MCF 10A (cell line): ENCODE measurements around the gene SRRD. TPM values are rescaled to one million over a fixed set of nuclear protein-coding genes. Genes with fewer than 3 reads are reported as not detected.

Experiments used
- BruUV-seq: library from RNA; stranded (reverse); fragments of 400-500 nt; replicated peaks from 2 replicates; lab custom pipeline; 2021; lab: Mats Ljungman, UMichigan
- CTCF ChIA-PET: fragments of 300-600 bp; sonication (Branson Sonifier 250); formaldehyde crosslinking; extraction: SDS; loops from one replicate; lab custom pipeline; 2021; ENCODE audit warnings: antibody characterized with exemption, inconsistent platforms; lab: Yijun Ruan, JAX
- POLR2A ChIA-PET: fragments of 300-600, 350-650 bp; sonication (Branson Sonifier 250); formaldehyde crosslinking; extraction: SDS; loops from one replicate; lab custom pipeline; 2020; ENCODE audit warnings: antibody characterized with exemption, inconsistent platforms; lab: Yijun Ruan, JAX
- DNase-seq: peaks from one replicate; pipeline ENCODE4 v3.0.0-alpha.2; 2018; ENCODE audit not compliant: unreplicated experiment
- H3K27ac Mint-ChIP-seq: one replicate; pipeline ENCODE4 v1.8.0; 2022; ENCODE audit warnings: mild to moderate bottlenecking, low read depth, mixed read lengths; ENCODE audit not compliant: unreplicated experiment
- H3K27me3 Mint-ChIP-seq: one replicate; pipeline ENCODE4 v1.8.0; 2022; ENCODE audit warnings: mixed read lengths; ENCODE audit not compliant: insufficient read depth, unreplicated experiment
- H3K36me3 Mint-ChIP-seq: one replicate; pipeline ENCODE4 v1.8.0; 2022; ENCODE audit warnings: mild to moderate bottlenecking, moderate library complexity, mixed read lengths; ENCODE audit not compliant: insufficient read depth, unreplicated experiment
- H3K4me1 Mint-ChIP-seq: one replicate; pipeline ENCODE4 v1.8.0; 2022; ENCODE audit warnings: mixed read lengths; ENCODE audit not compliant: insufficient read depth, unreplicated experiment
- H3K4me3 Mint-ChIP-seq: one replicate; pipeline ENCODE4 v1.8.0; 2022; ENCODE audit warnings: mild to moderate bottlenecking, moderate library complexity, mixed read lengths; ENCODE audit not compliant: unreplicated experiment
- H3K9me3 Mint-ChIP-seq: one replicate; pipeline ENCODE4 v1.8.0; 2022; ENCODE audit warnings: mixed read lengths; ENCODE audit not compliant: unreplicated experiment
- intact Hi-C: fragments of 100-400 bp; cut with micrococcal nuclease; formaldehyde crosslinking; loops from 2 replicates; pipeline ENCODE4 v1.14.1; 2022
- total RNA-seq: library from RNA; stranded (reverse); gene quantifications from 2 replicates; pipeline ENCODE4 v1.2.3, GENCODE V29; 2022
- TF ChIP-seq, protein P1 (sequence below): fragments of 200-600 bp; IDR thresholded peaks from one replicate; pipeline ENCODE4 v1.8.0; 2022; ENCODE audit warnings: antibody characterized with exemption, mild to moderate bottlenecking; ENCODE audit not compliant: unreplicated experiment

The SRRD gene
- total RNA-seq, 1 experiment from 2014 or later, result 27.9 TPM

DNA sequence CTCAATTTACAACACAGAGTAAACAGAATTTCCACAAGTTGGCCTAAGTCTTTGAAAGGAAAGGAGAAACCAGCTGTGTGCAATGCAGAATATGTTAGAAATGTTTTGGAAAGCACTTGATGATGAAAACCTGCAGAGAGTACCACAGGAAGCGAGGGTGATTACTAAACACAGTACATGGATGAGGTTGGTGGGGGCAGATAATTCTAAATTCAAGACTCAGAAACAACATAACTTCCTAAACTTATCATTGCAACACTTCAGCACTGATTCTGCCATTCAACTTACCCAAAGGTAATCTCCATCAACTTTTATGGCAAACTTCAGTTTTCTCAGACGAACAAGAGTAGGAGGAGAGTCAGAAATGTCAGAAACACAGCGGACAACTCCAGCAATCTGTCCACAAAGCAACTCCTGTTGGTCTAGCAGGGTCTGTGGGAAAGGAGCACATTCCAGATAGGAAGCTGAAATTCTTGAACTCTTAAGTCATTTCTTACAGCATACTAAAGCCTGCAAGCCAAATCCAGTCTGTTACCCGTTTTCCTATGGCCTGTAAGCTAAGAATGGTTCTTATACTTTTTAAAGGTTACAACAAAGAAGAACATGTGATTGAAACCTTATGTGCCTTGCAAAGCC, 6.9 kb upstream of the SRRD start:
- H3K27ac Mint-ChIP-seq, result no peak overlapping the region
- ChIA-PET CTCF (interaction anchor here (1.0 to 3.1 kb wide), 2 partner anchors 16 kb away, joined by 6 to 15 read pairs; no protein-coding TSS in a partner anchor), POLR2A (no interaction called here)
- intact Hi-C loops, result no loop called here
- peaks cover 54% of the 10 kb centered on the region for H3K4me1 Mint-ChIP-seq
- TF ChIP-seq, protein P1, sequence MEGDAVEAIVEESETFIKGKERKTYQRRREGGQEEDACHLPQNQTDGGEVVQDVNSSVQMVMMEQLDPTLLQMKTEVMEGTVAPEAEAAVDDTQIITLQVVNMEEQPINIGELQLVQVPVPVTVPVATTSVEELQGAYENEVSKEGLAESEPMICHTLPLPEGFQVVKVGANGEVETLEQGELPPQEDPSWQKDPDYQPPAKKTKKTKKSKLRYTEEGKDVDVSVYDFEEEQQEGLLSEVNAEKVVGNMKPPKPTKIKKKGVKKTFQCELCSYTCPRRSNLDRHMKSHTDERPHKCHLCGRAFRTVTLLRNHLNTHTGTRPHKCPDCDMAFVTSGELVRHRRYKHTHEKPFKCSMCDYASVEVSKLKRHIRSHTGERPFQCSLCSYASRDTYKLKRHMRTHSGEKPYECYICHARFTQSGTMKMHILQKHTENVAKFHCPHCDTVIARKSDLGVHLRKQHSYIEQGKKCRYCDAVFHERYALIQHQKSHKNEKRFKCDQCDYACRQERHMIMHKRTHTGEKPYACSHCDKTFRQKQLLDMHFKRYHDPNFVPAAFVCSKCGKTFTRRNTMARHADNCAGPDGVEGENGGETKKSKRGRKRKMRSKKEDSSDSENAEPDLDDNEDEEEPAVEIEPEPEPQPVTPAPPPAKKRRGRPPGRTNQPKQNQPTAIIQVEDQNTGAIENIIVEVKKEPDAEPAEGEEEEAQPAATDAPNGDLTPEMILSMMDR, result no peak
- DNase-seq, result no peak
- H3K27me3 Mint-ChIP-seq, result no peaks in the 10 kb centered on the region
- peaks cover 56% of the 10 kb centered on the region for H3K36me3 Mint-ChIP-seq
- no peak overlapping the region for H3K4me3 Mint-ChIP-seq
- BruUV-seq, result no TSS peak
- H3K9me3 Mint-ChIP-seq, result no peaks in the 10 kb centered on the region

DNA sequence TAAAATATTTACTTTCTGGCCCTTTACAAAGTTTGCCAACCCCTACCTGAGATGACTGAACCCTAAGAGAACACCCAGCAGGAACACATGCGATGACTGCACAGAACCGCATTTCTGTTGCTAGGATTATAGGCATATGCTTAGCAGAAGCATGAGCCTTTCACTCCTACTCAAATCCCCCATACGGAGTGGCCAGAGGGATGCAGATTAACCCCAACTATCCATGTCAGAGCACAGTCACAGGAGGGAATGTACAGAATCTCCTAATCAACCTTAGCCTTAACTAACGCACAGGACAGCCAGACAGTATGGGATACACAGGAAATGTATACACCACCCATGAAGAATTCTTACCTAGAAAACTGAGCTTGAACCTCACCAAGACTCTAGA, 6.3 kb upstream of the SRRD start:
- Mint-ChIP-seq H3K27ac (no peak overlapping the region), H3K36me3 (peaks cover 52% of the 10 kb centered on the region), H3K4me1 (peaks cover 53% of the 10 kb centered on the region), H3K27me3 (no peaks in the 10 kb centered on the region), H3K9me3 (no peaks in the 10 kb centered on the region), H3K4me3 (no peak overlapping the region)
- no peak for DNase-seq
- TF ChIP-seq, protein P1, result no peak
- intact Hi-C loops, result no loop called here
- no TSS peak for BruUV-seq
- CTCF ChIA-PET, result interaction anchor here (3.1 kb wide), 1 partner anchor 16 kb away, joined by 15 read pairs; no protein-coding TSS in a partner anchor
- POLR2A ChIA-PET, result no interaction called here

DNA sequence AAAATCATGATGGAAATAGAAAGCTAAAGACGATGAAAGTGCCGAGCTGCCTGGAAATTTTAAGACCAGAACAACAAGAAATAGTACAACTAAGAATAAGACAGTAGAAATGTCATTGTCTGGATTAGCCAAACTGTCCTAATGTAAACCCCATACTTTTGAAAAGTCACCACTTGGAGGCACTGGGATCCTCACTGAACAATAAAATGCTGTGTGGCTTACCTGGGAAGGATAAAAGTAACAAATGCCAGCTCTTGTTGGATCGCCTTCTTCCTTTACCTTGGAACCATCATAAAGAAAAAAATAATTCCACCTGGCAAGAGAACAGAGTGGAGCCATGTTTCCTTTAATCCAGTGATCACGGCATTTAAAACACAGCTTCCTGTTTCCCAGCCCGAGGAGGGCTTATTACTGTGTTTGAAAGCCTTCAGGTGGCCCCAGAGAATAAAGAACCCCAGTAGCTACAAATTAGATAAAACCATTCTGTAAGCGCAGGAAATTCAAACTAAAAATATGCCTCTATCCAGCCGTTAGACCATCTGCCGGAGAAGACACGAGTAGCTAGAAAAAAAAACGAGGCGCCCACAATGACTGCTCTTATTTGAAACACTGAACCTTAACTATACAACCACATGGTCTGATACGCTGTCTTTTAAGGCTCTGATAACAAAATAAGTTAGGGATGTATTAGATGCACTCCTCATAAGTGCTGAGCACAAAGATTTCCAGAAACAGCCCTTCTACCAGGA, 4.5 kb upstream of the SRRD start:
- Mint-ChIP-seq H3K9me3 (no peaks in the 10 kb centered on the region), H3K27me3 (no peaks in the 10 kb centered on the region), H3K36me3 (peaks cover 45% of the 10 kb centered on the region), H3K27ac (no peak overlapping the region), H3K4me1 (peaks cover 54% of the 10 kb centered on the region), H3K4me3 (no peak overlapping the region)
- DNase-seq, result no peak
- CTCF ChIA-PET, result interaction anchor here (0.5 to 3.1 kb wide), 7 partner anchors 16 to 333 kb away, joined by 3 to 15 read pairs (median 4); no protein-coding TSS in a partner anchor
- intact Hi-C loops, result no loop called here
- POLR2A ChIA-PET, result interaction anchor here (0.6 to 1.1 kb wide), 3 partner anchors 25 to 181 kb away, joined by 3 to 4 read pairs (median 4); no protein-coding TSS in a partner anchor
- BruUV-seq, result no TSS peak
- TF ChIP-seq, protein P1, result no peak
